H1 (cell line): ENCODE measurements around the gene CHD5.

Experiments used
- EZH2 ChIP-seq: fragments of 200-600 bp; sonication (generic); IDR thresholded peaks from 2 replicates; pipeline ENCODE4 v1.7.1; 2012; ENCODE audit warnings: low read depth, mild to moderate bottlenecking, moderate library complexity, low read length, inconsistent platforms; ENCODE audit not compliant: severe bottlenecking
- POLR2A ChIP-seq, 2 experiments: IDR thresholded peaks; 1 replicate in 1 of 2; 2 replicates in 1 of 2; pipeline ENCODE4 v1.6.1; 2011; ENCODE audit warnings: low read depth in 2 of 2, low read length in 2 of 2, mild to moderate bottlenecking in 2 of 2; ENCODE audit errors: control extremely low read depth in 1 of 2
- POU5F1 ChIP-seq: IDR thresholded peaks from 2 replicates; pipeline ENCODE4 v1.6.1; 2011; ENCODE audit warnings: low read depth, mild to moderate bottlenecking, low read length, moderate library complexity
- RAD21 ChIP-seq, 2 experiments: IDR thresholded peaks in 1 of 2; conservative IDR thresholded peaks in 1 of 2; 2 replicates each; pipeline ENCODE4 v1.6.1; 2011; ENCODE audit warnings: low read depth in 2 of 2, low read length in 2 of 2, improper control_type of control experiment in 1 of 2, inconsistent platforms in 1 of 2, mild to moderate bottlenecking in 1 of 2, moderate library complexity in 1 of 2
- TAF1 ChIP-seq: IDR thresholded peaks from 2 replicates; pipeline ENCODE4 v1.6.1; 2011; ENCODE audit warnings: mild to moderate bottlenecking, low read depth, low read length
- TF ChIP-seq, protein P1 (sequence below), 3 experiments: IDR thresholded peaks; 1 replicate in 2 of 3; 2 replicates in 1 of 3; pipeline versions ENCODE4 v1.5.1 to v1.6.1; 2011; ENCODE audit warnings: low read length in 3 of 3, mild to moderate bottlenecking in 3 of 3, inconsistent platforms in 2 of 3, low read depth in 1 of 3, moderate library complexity in 1 of 3; ENCODE audit not compliant: insufficient read depth in 1 of 3; ENCODE audit errors: control extremely low read depth in 1 of 3

DNA sequence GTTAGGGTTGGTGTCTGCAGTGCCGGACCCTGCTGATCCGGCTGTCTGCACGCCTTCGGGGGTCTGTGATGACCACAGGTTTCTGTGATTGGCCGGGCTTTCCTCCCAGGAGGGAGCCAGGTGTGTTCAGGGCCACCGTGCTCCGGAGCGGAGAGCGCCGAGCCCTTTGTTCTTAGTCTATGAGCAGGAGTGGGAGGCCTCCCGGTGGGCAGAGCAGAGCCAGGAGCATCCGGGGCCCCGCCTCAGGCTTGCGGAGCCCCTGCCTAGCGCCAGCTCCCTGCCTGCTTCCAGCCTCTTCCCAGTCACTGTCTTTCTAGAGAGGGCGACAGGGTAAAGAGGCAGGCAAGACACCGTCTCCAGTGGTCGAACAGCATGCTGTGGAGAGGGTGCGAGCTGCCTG is 102.6 kb downstream of the CHD5 start:
- TF ChIP-seq, protein P1, sequence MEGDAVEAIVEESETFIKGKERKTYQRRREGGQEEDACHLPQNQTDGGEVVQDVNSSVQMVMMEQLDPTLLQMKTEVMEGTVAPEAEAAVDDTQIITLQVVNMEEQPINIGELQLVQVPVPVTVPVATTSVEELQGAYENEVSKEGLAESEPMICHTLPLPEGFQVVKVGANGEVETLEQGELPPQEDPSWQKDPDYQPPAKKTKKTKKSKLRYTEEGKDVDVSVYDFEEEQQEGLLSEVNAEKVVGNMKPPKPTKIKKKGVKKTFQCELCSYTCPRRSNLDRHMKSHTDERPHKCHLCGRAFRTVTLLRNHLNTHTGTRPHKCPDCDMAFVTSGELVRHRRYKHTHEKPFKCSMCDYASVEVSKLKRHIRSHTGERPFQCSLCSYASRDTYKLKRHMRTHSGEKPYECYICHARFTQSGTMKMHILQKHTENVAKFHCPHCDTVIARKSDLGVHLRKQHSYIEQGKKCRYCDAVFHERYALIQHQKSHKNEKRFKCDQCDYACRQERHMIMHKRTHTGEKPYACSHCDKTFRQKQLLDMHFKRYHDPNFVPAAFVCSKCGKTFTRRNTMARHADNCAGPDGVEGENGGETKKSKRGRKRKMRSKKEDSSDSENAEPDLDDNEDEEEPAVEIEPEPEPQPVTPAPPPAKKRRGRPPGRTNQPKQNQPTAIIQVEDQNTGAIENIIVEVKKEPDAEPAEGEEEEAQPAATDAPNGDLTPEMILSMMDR (IDR thresholded peaks at IDR 0.05; ENCODE audit: control extremely low read depth in 1 of 3, insufficient read depth in 1 of 3, low read depth in 1 of 3, low read length in 3 of 3), result no peak
- TF ChIP-seq POU5F1 (no peak), POLR2A (IDR thresholded peaks at IDR 0.05; ENCODE audit: control extremely low read depth in 1 of 2, low read depth in 2 of 2, low read length in 2 of 2) (no peak), RAD21 (IDR thresholded peaks at IDR 0.05 in 1 of 2, conservative IDR thresholded peaks at IDR 0.05 in 1 of 2; ENCODE audit: low read depth in 2 of 2, low read length in 2 of 2) (no peak), EZH2 (no peak), TAF1 (no peak)
